Activated CD4-positive, CD25-positive, alpha-beta regulatory T cell treated with anti-CD3 and anti-CD28 coated beads, Interleukin-2, amount 50 U/mL, for 24 hours (primary cell): ENCODE results near the gene SLC8A2.
"Not testable (repeated sequence)": the region's sequence is repeated elsewhere in the genome, so short reads cannot be mapped to it uniquely, and the experiment has no call there.

Source experiments
- ATAC-seq, 2 donors: fragments of 150-1000 bp; cut with Tn5 transposase; one replicate each; pipeline ENCODE4 v1.10.0; 2021; ENCODE audit warnings: mild to moderate bottlenecking in 1 of 2, moderate library complexity in 1 of 2

Gene SLC8A2

DNA sequence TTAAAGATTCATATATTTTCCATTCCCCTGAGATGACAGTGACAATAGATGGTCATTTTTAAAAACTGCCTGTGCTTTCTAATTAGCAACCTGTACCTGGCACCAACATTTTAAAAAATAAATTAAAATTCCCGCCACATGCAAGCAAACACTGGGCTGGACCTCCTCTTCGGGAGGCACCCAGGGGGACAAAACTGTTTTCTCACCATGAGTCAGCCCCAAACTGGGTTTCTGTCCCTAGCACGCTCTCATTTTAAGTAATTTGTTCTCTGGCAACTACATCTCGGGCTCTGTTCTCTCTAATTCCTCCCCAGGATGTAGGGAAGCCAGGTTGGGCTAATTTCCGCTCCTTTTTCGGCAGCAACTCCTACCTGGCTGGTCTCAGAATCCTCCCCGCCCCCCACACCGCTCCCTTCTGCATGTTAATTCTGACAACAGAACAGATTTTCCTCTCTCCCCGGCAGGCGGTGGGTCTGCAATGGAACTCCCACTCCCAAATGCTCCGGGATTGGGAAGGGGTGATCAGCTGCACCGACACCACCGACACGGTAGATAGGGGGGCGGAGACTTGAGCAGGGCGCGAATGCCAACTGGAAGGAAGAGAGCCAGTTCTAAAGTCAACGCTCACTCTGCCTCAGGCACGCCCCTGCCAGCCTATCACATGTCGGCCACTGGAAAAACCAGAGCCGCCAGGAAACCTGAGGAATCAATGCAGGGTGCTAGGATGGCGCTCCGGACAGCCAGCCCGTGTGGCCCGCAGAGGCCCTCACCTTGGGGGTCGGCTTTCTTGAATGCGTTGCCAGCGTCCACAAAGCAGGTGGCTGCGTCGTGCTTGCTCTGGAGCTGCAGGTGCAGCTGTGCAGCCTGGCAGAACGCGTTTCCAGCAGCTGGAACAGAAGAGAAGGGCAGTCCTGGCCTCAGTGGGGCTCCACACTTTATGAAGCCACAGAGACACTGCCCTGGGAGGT, 28.5 kb upstream of the SLC8A2 start:
- ATAC-seq, result no peak

DNA sequence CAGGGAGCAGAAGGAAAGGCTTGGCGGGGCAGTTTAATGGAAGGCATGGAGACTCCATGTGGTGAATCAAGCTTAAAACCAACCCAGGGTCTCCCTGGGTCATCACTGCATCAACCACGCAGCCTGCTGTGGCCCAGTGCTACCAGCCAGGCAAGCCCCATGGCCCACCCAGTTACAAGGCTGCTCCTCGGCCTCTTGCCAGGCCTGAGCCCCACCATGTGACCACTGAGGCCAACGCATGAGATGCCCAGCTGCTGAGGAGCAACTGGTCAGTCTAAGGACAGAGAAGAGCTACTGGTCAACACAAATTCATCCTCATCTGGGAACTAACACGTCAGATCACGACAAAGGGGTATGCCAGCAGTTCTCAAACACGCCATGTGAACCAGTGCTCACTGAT, 27.7 kb upstream of the SLC8A2 start:
- no peak for ATAC-seq

DNA sequence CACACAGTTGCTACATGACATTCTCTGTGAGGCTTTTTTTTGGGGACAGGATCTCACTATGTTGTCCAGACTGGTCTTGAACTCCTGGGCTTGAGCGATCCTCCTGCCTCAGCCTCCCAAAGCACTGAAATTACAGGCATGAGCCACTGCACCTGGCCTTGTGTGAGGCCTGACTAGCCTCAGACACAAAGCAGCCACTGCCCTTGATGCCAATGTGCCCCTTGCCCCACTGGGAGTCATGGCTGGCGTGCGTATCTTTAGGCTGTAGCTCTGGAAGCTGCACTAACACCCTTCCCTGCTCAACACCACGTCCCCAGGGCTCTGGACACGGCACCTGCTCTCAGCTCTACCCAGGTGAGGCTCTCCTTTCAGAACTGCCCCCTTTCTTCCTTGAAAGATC, 26.9 kb upstream of the SLC8A2 start:
- no peak for ATAC-seq

DNA sequence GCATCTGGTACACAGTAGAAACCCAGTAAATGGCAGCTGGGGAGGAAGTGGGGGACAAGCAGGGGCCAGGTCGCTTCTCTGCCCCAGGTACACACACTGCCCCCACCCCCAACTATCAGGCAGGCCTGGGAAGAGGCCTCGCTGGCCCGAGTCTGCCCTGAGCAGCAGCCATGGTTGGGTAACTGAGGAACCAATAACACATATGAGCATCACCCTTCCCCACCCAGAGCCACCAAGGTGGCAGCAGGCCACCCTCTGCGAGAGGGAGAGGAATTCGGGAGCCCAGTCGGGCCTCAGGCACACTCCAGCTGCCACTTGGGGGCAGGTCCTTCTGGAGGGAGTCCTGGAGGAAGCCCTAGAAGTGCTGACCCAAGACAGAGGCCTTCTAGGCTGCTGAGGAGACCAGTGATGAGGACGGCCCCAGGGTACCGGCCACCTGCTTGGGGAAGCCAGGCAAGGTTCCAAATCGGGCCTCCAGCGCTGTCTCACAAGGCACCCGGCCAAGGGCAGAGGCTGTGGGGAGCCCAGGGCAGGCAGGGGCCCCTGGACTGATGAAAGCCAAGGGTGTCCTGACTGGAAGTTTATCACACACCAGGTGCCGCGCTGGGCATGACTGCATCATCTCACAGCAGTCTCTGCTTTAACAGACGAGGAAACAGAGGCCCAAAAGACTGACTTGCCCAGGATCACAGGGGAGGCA, 26.3 kb upstream of the SLC8A2 start:
- no peak for ATAC-seq

DNA sequence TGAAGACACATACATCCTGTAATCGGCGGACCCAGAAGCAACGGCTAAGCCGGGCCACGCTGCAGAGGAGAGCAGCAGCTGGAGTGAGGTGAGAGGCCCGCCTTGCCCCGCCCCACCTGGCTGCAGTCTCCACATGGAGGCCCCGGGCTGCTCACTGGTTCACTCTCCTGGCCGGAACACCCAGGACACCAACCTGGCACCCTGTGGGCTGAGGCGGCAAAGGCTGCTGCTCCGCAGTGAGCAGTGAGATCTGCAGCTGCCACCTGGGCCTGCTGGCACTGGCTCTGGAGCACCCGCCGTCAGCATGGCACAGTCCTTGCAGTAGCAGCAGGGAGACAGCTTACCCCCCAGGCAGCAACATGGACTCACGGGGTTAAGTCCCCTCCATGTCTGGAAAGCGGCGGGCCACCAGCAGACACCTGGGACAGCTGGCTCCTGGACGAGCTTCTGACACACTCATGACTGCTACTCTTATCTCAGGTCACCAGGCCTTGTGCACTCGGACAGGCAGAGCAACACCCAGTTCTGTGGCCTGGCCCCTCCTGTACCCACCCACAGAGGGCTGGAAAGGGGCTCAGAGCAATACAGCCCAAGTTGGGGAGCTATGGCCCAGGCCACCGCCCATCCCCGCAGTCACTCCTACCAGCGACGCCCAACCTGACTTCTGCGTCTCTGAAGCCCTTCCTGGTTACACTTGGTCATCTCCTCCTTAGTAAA, 25.5 kb upstream of the SLC8A2 start:
- ATAC-seq, result no peak

DNA sequence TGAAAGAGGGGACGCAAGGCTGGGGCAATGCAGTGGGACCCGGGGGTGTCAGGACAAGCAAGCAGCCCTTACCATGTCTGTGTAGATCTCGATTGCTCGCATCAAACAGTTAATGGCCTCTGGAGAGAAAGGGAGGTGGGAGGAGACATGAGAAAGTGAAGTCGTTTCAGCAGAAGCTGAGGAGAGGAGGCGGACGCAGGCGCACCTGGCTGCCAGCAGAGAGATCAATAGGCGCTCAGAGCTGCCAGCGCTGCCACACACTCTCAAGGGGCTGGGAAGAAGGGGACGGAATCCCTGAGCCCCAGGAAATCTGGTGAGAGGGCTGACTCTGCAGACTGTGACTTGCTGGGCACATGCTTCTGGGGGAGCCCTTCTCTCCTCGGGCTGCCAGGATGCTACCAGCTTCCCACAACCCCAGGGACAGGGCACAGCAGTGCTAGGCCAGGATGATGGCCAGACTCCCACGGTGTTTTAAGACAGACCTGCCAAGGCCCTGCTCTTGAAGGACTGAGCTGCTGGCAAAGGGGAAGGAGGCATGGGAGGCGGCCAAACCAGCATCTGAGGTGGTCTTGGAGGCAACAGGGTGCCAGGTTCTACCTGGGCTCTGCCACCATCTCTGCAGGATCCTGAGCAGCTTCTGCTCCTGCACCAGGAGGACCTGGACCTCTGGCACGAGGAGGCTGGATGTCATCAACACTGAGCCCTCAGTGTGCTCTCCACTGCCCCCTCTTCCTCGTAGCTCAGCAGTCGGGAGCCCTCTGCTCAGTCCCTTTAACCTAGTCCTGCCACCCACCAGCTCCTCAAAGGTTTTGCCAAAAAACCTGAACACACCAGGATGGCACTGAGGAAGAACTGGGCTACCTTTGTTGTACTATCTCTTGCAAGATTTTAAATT, 24.0 kb upstream of the SLC8A2 start:
- ATAC-seq, result no peak

- no peak for ATAC-seq
These were observed 23.0 kb upstream of the SLC8A2 start for GRCh38 chr19:47494729-47495128.

- no peak for ATAC-seq
These were observed 22.5 kb upstream of the SLC8A2 start for GRCh38 chr19:47494211-47494547.

- ATAC-seq, result no peak
These were observed 21.9 kb upstream of the SLC8A2 start for GRCh38 chr19:47493378-47494210.

DNA sequence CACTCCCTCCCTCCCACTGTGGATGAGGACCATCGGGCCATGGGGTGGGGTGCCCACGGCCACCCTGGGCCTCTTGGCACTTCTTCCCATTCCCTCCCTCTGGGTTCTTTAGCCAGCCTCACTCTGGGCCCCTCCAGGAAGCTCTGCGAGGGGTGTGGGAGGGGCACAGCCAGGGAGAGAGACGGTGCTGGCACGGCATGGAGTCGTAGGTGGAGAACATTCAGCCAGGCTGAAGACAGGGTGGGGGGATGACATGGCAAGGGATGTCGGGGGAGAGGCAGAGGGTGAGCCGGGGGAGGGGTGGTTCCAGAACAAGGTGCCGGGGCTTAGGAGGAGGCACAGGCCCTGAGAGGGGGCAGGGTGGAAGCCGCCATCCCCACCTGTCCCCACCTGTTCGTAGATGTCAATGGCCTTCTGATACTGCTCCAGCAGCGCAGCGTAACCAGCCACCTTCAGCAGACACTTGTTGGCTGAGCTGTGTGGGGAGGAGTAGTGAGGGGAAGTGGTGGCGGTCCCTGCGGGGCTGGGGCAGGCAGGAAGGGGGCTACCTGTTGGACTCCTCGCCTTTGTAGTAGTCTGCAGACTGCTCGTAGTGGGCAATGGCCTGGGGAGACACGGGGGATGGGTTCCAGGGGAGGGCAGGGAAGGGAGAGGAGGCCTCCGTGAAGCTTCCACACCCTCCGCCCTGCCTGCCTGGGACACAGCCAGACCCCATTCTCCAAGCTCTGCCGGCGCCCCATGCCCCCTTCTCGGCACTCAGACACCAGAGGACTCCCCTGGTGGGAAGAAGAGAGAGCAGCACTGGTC, 21.1 kb upstream of the SLC8A2 start:
- no peak for ATAC-seq

DNA sequence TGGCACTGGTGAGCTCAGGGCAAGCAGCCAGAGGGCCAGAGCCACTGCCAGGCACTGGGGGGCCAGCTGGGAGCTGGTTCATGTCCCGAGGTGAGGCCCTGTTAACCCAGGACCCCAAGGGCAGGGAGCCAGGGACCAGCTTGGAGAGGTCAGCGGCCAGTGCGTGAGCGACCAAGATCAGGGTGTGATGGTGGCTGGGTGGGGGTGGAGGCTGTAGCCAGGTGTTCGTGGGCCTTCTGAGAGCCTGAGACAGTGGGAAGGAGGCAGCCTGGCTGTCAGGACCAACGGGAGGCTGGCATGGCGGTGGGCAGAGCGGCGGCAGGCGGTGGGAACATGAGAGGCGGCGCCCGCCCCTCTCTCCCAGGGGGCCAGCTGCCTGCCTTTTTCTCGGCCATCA, 20.4 kb upstream of the SLC8A2 start:
- ATAC-seq, result no peak

GRCh38 chr19:47491358-47492136, 19.9 kb upstream of the SLC8A2 start:
- no peak for ATAC-seq

- no peak for ATAC-seq
These were observed 19.2 kb upstream of the SLC8A2 start for GRCh38 chr19:47490847-47491246.

- no peak for ATAC-seq
These were observed 18.3 kb upstream of the SLC8A2 start for GRCh38 chr19:47490031-47490430.

GRCh38 chr19:47489072-47489914, 17.6 kb upstream of the SLC8A2 start:
- ATAC-seq, result no peak

DNA sequence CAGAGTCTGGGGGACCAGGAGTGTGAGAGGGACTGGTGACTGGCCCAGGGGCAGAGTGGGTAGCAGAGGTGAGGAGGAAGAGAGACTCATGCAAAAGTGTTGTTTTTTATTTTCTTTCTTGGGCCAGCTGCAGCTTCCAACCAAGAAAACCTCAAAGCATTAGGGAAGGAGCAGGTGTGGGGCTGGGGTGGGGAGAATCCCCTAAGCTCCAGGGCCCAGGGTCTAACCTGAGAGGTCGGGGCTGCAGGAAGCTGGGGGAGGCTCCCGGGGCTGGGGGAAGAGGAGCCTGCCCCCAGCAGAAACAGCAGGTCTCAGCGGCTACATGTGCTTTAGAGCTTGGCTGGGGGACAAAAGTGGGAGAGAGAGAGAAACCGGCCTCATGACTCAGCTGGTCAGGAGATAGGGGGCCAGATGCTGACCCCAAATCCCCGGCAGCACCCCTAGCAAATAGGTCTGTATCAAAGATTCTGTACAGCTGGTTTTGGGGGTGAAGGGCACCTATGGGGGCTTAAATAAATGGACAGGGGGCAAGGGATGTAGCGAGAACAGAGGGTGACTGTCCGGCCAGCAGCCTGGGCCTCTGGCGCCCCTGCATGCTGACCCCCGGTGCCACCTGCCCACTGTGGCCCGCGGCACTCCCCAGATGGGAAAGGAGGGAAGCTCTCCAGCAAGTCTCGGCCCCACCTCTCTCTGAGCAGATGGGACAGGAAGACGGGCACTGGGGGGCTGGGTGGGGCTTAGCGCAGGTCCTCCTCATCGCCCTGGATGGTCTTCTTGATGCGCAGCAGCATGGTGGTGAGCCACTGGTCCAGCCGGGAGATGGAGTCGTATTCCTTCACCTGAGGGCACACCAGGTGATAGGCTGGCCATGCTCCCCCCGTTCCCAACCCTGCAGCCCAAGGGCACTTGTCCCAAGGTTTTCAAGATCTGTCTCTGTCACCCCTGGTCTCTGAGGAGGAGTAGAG, 16.1 kb upstream of the SLC8A2 start:
- no peak for ATAC-seq

- no peak for ATAC-seq
These were observed 15.2 kb upstream of the SLC8A2 start for GRCh38 chr19:47486900-47487299.

- ATAC-seq, result not testable (repeated sequence)
These were observed 14.5 kb upstream of the SLC8A2 start for GRCh38 chr19:47486220-47486619.
